GM18951 (cell line): ENCODE results near the gene LGALS12.
"Not testable (repeated sequence)": the region's sequence is repeated elsewhere in the genome, so short reads cannot be mapped to it uniquely, and the experiment has no call there.

ENCODE experiments used
- POLR2A ChIP-seq: IDR thresholded peaks from 4 replicates; pipeline ENCODE4 v1.6.1; 2011; ENCODE audit warnings: mild to moderate bottlenecking; ENCODE audit not compliant: insufficient read length, insufficient read depth; ENCODE audit errors: extremely low read depth
- in situ Hi-C: fragments of 300-500 bp; cut with MboI; formaldehyde crosslinking; loops from one replicate; pipeline ENCODE4 v1.12.0; 2022; ENCODE audit warnings: low sequenced_read_pairs, mixed read lengths, inconsistent platforms; ENCODE audit not compliant: unreplicated experiment

LGALS12 gene

DNA sequence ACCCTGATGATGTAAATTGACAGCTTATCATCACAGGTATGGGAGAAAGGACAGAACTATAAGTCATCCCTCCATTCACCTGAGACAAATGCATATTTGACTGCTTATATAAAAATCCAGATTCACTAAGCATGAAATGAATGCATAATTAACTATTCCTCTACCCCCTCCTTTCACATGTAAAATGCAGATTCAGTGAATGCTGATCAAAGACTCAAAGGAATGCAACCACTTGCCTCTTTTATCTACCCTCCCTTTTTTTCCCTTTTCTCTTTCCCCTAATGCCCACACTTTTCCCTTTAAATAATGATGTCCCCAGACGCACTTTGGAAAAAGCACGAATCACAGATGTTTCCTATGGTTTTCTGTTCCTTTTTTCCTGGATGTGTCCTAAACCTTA lies 26.2 kb downstream of the LGALS12 start:
- in situ Hi-C loops, result no loop called here
- no peak for TF ChIP-seq POLR2A

DNA sequence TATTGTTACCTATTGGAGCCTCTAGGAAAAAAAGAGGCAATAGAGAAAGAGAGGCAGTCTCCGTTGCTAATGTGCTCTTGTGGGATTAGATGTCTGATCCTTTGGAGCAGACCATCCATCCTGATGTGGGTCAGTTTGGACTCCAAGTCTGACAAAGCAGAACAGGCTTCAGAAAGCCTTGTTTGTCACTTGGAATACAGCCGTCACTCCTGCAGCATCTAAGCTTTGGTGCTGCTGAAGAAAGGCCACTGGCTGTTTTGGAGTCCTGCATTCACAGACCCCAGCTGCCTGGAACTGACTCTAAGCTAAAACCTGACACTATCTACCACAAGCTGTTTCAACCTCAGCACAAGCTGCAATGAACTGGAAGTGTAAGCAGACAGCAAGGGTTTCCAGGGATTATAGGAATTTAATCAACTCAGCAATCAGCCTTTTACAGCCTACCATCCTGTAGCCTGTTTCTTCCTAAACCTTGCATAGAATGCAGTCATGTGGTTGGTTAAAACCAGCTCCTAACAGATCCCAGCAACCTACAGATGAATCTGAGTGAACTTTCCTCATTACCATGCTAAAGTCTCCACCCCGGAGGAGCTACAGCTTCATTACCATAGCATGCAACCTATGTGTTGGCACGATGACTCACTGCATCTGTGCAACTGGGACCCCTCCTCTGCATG lies 27.1 kb downstream of the LGALS12 start:
- TF ChIP-seq POLR2A, result no peak
- in situ Hi-C loops, result no loop called here

DNA sequence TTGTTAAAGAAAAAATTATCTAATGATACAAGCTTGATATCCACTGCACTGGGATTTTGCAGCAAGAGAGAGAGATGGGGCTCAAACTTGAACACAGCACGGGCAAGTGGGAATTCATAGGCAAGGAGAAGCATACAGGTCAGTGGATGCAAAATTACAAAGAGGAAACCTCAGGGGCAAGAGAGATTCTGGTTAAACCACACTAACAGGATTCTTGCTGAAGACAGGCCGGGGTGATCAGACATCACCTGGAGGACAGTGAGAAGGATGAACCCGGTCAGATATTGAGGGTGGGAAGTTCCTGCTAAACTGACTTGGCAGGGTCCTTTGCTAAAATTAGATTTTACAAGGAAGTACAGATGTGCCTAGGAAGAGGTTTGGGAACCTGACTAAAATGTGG lies 28.2 kb downstream of the LGALS12 start:
- TF ChIP-seq POLR2A, result no peak
- in situ Hi-C loops, result no loop called here

DNA sequence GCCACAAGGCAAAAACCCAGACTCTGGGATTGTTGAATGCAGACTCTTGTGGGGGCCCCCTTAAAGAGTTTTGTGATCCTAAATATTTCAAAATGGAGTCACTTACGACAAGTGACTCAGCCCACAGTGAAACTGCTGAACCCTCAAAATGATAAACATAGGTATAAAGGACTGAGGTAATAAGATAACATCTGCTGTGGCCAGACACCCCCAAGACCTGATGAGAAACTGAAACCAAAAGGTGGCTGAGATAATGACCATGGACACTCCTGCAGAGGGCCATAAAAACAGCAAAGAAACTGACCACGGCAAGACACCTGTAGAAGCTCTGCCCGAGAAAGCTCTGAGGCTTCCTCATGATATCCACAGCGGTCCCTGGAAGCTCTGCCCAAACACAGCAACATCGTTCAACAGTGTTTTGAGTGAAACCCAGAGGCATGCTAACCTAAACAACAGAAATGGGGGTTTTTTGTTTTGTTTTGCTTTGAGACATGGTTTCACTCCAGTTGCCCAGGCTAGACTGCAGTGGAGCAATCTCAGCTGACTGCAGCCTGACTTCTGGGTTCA lies 29.1 kb downstream of the LGALS12 start:
- in situ Hi-C loops, result no loop called here
- no peak for TF ChIP-seq POLR2A

DNA sequence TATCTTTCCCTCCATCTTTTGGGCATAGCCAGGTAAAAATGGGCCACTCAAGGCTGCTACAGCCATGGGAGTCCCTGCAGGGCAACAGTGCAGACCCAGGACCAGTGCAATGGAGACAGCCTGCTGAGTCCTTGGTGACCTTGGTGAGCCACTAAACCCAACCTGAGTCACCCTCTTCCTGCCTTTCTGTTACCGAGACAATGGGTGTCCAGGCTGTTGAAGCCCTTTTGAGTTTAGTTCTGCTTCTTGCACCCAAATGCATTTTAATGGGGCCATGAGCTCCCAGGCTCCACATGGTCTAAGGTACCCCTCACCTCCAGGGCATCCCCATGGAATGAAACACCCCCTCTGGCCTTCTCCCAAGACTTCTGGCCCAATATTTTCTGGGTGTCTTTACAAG lies 29.9 kb downstream of the LGALS12 start:
- in situ Hi-C loops, result no loop called here

DNA sequence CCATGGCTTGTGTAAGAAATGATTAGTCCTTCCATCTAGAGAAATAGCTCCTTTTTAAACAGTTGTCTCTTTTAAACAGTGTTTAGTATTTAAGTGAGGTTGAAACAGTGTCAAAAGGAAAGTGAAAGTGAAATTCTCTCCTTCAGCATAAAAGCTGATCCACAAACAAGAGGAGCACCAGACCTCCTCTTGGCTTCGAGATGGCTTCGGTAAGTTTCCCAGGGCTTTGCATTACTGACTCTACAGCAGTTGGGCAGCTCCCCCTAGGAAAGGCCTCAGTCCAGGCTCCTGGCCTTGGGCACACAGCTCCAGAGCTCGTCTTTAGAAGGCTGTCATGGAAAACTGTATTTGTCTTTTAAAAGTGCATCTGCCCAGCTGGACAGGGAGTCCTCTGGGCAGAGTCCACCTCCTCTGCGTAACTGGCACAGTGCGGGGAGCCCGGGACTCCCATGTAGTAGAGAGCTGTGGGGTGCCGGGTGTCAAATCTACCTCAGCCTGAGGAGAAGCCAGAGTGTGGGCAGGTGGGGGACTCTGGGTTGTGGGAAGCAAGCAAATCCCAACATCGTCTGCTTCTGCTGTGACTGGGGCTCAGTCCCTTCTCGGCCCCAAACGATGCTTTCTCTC lies 30.9 kb downstream of the LGALS12 start, which contains the start of gene PLAAT4:
Gene PLAAT4, plus strand, starts transcription at position 140 of the 624 bp plus-strand sequence. Its CDS starts 61 bp downstream, at position 201.
- in situ Hi-C loops, result no loop called here
- TF ChIP-seq POLR2A, result no peak

More for the DNA sequence above, 29.9 kb downstream of the LGALS12 start:
- TF ChIP-seq POLR2A, result no peak

DNA sequence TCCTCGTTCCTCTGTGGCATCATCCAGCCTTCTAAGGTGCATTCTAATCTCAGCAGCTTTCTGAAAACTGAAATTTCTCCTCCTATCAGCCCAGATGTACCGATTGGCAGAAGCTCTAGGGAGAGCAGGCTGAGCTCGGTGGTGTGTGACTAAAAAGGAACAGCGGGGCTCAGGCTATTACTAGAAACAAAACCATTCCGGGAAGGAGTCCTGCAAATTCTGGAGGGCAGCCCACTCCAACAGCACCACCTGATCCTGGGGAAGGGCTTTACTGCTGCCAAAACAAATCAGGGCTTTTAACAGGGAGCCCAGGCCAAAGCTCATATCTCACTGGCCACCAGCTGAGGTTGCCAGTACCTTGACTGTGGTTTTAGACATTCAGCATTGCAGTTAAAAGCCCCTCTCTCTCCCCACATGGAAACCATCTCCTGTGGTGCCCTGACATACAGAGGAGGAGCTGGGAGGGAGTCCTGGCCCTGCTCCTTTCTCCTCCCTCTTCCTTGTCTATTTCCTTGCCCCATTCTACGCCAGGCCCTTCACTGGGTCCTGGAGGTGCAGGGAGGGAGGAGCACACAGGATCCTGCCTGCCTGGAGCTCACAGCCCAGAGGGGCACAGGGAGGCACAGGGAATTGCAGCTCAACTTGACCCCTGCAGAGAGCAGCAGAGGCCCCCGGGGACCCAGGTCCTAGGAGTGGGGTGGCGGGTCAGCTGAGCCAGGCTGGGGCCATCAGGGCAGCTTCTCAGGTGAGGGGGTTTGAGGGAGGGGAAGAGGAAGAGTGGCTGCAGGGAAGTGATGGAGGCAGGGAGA lies 31.6 kb downstream of the LGALS12 start:
- no peak for TF ChIP-seq POLR2A
- in situ Hi-C loops, result no loop called here

DNA sequence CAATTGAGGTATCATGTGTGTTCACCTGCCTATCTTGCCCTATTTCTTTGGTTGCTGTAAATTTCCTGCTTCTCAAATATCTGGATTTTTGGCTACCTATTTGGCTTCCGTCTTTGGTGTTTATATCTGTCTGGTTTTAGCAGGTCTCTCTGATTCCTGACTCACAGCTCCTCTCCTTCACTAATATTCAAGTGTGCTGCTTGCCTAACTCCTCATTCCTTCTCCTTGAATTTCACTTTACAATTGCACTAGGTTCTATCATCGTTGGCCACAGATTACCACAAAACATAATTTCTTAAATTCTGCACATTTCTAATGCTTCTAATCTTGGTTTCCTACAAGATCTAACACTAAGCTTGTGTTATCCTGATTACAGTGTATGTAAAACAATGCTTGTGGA lies 36.6 kb downstream of the LGALS12 start:
- in situ Hi-C loops, result not testable (repeated sequence)

DNA sequence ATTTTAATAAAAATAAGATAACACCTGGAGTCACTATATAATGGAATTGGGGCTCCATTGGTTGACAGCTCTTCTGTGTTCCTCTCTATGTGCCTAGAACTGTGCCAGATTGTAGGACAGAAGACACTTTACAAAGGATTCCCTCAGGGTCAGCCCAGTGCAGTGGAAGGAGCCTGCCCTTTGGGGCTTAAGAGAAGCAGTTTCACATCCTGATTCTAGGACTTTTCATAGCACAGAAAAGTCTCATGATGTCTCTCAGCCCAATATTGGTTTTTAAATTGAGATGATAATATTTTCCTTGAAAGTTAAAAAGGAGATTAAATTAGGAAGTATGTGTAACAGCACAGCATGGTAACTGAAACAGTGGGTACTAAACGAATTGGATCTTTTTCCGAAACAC lies 37.8 kb downstream of the LGALS12 start:
- in situ Hi-C loops, result no loop called here
- TF ChIP-seq POLR2A, result no peak

DNA sequence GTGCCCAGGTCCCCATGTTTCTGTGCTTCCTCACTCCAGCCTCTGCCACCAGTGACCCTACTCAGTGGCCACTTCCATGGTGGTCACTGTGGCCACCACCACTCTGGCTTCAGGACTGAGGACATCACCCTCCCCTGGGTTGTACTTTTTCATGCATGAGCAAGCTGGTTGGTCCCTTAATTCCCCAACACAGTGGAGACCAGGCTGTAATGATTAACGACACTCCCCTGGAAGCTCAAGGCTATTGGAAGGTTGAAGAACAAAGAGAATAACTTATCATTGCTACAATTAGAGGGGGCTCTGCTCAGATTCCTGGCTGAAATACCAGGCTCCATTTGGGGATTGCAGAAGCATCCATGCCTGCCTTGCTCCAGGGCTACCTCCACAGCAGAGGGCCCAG lies 41.2 kb downstream of the LGALS12 start:
- in situ Hi-C loops, result no loop called here
- TF ChIP-seq POLR2A, result no peak

DNA sequence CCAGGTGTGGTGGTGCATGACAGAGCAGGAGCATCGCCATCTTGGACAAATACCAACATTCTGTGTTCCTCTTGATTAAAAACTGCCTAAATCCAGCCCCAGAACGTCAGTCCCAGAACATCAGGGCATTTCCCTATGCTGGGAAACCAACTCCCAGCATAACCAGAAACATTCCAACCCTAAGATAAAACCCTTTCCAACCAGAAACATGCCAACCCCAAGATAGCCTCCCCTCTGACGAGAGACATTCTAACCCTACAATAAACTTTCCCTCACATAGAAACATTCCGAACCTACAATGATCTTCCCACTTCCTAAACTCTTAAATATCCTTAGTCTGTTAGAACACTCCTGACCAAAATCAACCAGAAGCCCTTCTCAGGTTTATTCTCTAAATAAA lies 42.3 kb downstream of the LGALS12 start:
- no peak for TF ChIP-seq POLR2A
- in situ Hi-C loops, result no loop called here

DNA sequence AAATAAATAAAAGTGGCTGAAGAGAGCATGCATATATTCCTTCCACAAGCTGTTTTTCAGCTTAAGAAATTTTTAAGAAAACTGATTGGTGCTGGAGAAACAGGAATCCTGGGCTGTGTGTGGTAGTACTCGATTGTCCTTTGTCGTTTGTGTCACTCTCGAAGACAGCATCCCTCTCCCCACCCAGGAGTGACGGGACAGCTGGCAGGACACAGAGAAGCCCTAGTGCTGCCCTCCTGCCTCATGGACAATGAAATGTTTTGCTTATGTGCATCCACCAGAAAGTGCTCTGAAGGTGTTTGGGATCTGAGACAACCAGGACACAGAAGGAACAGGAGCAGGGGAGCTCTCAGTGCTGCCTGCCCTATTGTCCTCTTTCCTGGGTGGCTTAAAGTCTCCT lies 43.5 kb downstream of the LGALS12 start:
- TF ChIP-seq POLR2A, result no peak
- in situ Hi-C loops, result no loop called here

DNA sequence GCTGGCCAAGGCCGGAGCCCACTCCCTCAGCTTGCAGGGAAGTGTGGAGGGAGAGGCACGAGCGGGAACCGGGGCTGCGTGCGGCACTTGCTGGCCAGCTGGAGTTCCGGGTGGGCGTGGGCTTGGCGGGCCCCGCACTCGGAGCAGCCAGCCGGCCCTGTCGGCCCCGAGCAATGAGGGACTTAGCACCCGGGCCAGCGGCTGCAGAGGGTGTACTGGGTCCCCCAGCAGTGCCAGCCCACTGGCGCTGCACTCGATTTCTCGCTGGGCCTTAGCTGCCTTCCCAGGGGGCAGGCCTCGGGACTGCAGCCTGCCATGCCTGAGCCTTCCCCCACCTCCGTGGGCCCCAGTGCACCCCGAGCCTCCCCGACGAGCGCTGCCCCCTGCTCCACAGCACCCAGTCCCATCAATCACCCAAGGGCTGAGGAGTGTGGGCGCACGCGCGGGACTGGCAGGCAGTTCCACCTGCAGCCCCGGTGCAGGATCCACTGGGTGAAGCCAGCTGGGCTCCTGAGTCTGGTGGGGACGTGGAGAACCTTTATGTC lies 44.3 kb downstream of the LGALS12 start:
- in situ Hi-C loops, result not testable (repeated sequence)
